ENCODE results near the gene ATP2C2.
"Not testable (repeated sequence)": the region's sequence is repeated elsewhere in the genome, so short reads cannot be mapped to it uniquely, and the experiment has no call there.

ATP2C2 gene

DNA sequence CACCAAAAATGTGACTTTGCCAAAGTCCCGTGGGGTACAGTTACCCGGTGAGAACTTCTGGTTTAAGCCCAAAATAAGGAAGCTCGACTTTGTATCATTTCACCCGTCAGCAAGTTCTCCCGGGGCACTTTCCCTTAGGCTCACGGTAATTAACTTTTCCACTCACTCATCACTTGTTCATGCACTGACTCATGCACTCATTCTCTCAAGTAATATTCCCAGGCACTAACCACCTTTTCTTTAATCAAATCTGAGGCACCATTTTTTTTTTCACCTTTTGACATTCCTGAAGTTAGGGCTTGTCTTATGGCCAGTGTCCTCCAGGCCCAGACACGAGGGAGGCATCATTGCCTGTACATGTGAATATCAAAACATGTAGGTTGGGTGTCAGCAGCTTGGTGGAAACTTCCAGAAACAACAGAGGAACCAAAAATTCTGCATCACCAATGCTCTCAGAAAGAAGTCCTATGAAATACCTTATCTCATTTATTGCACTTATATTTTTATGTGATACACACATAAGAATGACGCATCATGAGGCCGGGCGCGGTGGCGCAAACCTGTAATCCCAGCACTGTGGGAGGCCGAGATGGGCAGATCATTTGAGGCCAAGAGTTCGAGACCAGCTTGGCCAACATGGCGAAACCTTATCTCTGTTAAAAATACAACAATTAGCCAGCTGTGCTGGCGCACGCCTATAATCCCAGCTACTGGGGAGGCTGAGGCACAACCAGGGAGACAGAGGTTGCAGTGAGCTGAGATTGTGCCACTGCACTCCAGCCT is 36.1 kb upstream of the ATP2C2 start:
- H3K4me3 ChIP-seq (ENCODE audit: low read depth, low read length) = no peak overlapping the region
- DNase-seq (ENCODE audit: low read depth) = no peak
- TF ChIP-seq, protein P1, sequence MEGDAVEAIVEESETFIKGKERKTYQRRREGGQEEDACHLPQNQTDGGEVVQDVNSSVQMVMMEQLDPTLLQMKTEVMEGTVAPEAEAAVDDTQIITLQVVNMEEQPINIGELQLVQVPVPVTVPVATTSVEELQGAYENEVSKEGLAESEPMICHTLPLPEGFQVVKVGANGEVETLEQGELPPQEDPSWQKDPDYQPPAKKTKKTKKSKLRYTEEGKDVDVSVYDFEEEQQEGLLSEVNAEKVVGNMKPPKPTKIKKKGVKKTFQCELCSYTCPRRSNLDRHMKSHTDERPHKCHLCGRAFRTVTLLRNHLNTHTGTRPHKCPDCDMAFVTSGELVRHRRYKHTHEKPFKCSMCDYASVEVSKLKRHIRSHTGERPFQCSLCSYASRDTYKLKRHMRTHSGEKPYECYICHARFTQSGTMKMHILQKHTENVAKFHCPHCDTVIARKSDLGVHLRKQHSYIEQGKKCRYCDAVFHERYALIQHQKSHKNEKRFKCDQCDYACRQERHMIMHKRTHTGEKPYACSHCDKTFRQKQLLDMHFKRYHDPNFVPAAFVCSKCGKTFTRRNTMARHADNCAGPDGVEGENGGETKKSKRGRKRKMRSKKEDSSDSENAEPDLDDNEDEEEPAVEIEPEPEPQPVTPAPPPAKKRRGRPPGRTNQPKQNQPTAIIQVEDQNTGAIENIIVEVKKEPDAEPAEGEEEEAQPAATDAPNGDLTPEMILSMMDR (IDR thresholded peaks at IDR 0.05; ENCODE audit: low read depth, low read length, missing control alignments) = no peak

DNA sequence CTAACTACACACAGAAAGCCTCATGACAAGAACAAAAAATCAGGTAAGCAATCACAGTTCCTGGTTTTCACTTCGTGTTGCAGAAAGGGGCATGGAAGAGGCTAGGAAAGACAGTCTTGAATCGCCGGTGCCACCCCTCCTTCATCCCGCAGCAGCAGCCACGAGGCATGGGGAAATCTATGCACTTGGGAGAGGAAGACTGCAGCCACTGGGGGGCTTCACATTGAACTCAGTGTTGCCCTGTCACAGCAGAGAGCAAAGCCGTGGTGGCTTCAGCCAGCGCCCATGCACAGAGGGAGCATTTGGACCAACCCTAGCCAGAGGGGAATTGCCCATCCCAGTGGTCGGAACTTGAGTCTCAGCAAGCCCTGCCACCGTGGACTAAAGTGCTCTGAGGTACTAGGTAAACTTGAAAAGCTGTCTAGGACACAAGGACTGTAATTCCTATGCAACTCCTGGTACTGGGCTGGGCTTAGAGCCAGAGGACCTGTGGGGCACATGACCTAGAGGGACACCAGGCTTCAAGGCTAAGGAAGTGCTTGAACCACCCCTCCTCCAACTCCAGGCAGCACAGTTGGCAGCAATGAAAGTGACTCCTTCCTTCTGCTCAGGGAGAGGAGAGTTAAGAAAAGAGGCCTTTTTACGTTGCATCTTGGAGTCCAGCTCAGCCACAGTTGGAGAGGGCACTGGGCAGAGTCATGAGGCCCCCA is 35.2 kb upstream of the ATP2C2 start:
- TF ChIP-seq, protein P1 (IDR thresholded peaks at IDR 0.05; ENCODE audit: low read depth, low read length, missing control alignments) = no peak
- DNase-seq (ENCODE audit: low read depth) = no peak
- no peak overlapping the region for H3K4me3 ChIP-seq (ENCODE audit: low read depth, low read length)

DNA sequence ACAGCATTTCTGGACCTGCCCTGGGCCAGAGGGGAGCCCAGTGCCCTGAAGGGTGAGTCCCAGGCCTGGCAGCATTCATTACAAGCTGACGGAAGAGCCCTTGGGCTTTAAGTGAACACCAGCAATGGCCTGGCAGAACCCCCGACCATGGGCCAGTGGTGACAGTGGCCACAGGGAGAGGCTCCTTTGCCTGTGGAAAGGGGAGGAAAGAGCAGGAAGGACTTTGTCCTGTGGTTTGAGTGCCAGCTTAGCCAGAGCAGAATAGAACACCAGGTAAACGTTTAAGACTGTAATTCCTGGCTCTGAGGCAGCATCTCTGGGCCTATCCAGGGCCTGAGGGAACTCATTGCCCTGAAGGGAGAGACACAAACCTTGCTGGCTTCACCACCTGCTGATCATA is 34.3 kb upstream of the ATP2C2 start:
- TF ChIP-seq, protein P1 (IDR thresholded peaks at IDR 0.05; ENCODE audit: low read depth, low read length, missing control alignments) = no peak
- no peak overlapping the region for H3K4me3 ChIP-seq (ENCODE audit: low read depth, low read length)
- DNase-seq (ENCODE audit: low read depth) = no peak

DNA sequence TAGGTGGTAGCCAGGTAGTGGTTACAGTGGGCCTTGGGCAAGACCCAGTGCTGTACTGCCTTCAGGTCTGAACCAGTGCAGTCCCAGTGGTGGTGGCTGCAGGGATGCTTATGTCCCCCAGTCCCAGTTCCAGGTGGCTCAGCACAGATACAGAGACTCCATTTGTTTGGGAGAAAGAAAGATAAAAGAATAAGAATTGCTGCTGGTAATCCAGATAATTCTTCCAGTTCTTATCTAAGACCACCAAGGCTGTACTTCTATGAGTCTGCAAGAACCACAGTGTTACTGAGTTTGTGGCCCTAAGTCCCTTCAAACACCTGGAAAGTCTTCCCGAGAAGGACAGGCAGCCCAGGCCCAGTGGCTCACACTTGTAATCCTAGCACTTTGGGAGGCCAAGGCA is 33.9 kb upstream of the ATP2C2 start:
- TF ChIP-seq, protein P1 (IDR thresholded peaks at IDR 0.05; ENCODE audit: low read depth, low read length, missing control alignments) = no peak
- DNase-seq (ENCODE audit: low read depth) = no peak
- H3K4me3 ChIP-seq (ENCODE audit: low read depth, low read length) = no peak overlapping the region

DNA sequence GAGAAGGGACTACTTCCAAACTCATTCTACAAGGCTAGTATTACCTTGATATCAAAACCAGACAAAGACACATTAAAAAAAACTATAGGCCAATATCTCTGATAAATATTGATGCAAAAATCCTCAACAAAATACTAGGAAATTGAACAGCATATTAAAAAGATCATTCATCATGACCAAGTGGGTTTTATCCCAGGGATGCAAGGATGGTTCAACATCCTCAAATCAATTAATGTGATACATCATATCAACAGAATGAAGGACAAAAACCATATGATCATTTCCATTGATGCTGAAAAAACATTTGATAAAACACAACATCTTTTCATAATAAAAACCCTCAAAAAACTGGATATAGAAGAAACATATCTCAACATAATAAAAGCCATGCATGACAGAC is 31.1 kb upstream of the ATP2C2 start:
- not testable (repeated sequence) for DNase-seq (ENCODE audit: low read depth); H3K4me3 ChIP-seq (ENCODE audit: low read depth, low read length)

DNA sequence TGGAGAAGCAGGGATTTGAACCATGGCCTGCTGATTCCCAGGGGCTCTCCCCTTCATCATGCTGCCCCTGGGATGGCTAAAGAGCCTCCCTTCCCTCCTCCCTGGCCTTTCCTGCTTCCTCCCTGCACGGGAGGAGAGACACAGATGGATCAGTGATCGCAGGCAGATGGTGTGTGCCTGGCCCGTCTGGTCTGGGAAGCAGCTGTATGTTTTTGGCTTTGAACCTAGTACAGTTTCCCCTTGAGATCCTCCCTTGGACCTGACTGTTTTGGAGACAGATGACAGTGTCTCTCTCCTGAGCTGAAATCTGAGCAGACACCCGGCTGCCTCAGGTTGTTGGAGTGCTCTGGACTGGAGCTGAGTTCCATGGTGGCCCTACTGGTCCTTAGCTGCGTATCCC is 29.0 kb upstream of the ATP2C2 start:
- TF ChIP-seq, protein P1 (IDR thresholded peaks at IDR 0.05; ENCODE audit: low read depth, low read length, missing control alignments) = no peak
- no peak for DNase-seq (ENCODE audit: low read depth)
- no peak overlapping the region for H3K4me3 ChIP-seq (ENCODE audit: low read depth, low read length)

DNA sequence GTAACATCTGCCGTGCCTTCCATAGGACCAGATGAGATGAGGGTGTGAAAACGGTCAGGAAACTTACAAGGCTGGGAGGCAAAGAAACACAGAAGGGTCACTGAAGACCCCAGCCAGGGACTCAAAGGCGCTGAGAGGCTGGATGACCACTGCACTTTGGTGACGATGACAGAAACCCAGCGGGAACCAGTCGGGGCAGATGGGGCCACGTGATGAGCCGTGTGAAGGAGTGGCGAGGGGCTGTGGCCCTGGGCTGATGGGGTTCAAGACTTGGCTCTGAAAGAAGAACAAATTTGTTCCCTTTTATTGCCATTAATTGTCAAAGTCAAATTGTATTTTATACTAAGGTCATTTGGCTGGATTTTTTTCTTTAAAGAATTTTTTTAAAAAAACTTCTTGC is 28.6 kb upstream of the ATP2C2 start:
- TF ChIP-seq, protein P1 (IDR thresholded peaks at IDR 0.05; ENCODE audit: low read depth, low read length, missing control alignments) = no peak
- DNase-seq (ENCODE audit: low read depth) = no peak
- no peak overlapping the region for H3K4me3 ChIP-seq (ENCODE audit: low read depth, low read length)

Measured in GM12864 (cell line).